HepG2 (cell line): ENCODE results near the gene CBFA2T2. TPM values are rescaled to one million over a fixed set of nuclear protein-coding genes. Genes with fewer than 3 reads are reported as not detected.

Experiments
- AKAP8 ChIP-seq: sonication (generic); formaldehyde crosslinking; IDR thresholded peaks from 2 replicates; pipeline ENCODE4 v1.5.1; 2020; ENCODE audit warnings: mild to moderate bottlenecking, missing genetic modification reagents
- ARID5B ChIP-seq: IDR thresholded peaks from 2 replicates; pipeline ENCODE4 v1.4.0; 2020; ENCODE audit warnings: mild to moderate bottlenecking, missing genetic modification reagents
- ELF3 ChIP-seq: IDR thresholded peaks from 2 replicates; pipeline ENCODE4 v1.6.1; 2016; ENCODE audit warnings: missing genetic modification reagents, missing compliant biosample characterization
- ETV5 ChIP-seq: IDR thresholded peaks from 2 replicates; pipeline ENCODE4 v1.6.1; 2018; ENCODE audit warnings: missing biosample characterization, missing genetic modification reagents, inconsistent platforms, borderline replicate concordance
- HMGA1 ChIP-seq: sonication (generic); formaldehyde crosslinking; conservative IDR thresholded peaks from 2 replicates; pipeline ENCODE4 v1.4.0; 2020; ENCODE audit warnings: missing genetic modification reagents
- JDP2 ChIP-seq: sonication (generic); formaldehyde crosslinking; IDR thresholded peaks from 2 replicates; pipeline ENCODE4 v1.8.1; 2022; ENCODE audit warnings: missing genetic modification reagents, borderline replicate concordance
- NFATC3 ChIP-seq: sonication (generic); formaldehyde crosslinking; IDR thresholded peaks from 2 replicates; pipeline ENCODE4 v1.5.1; 2020; ENCODE audit warnings: mild to moderate bottlenecking, missing genetic modification reagents
- NFE2 ChIP-seq: sonication (generic); formaldehyde crosslinking; IDR thresholded peaks from 2 replicates; pipeline ENCODE4 v1.4.0; 2020; ENCODE audit warnings: missing genetic modification reagents
- POLR2A ChIP-seq, 2 experiments: IDR thresholded peaks; 2 replicates each; pipeline ENCODE4 v1.6.1; 2011; ENCODE audit warnings: low read depth in 2 of 2, low read length in 2 of 2, mild to moderate bottlenecking in 1 of 2, moderate library complexity in 1 of 2; ENCODE audit not compliant: insufficient read depth in 1 of 2
- RBFOX2 ChIP-seq: fragments of 200-400 bp; formaldehyde crosslinking; IDR thresholded peaks from 2 replicates; pipeline ENCODE4 v1.6.1; 2017; ENCODE audit warnings: low read depth, mild to moderate bottlenecking, low read length
- RFXAP ChIP-seq: sonication (generic); formaldehyde crosslinking; IDR thresholded peaks from 2 replicates; pipeline ENCODE4 v1.4.0; 2020; ENCODE audit warnings: missing genetic modification reagents, borderline replicate concordance
- SUZ12 ChIP-seq: fragments of 150-350 bp; IDR thresholded peaks from 2 replicates; pipeline ENCODE4 v1.6.1; 2014; ENCODE audit warnings: low read depth, low read length
- TBX3 ChIP-seq: fragments of 450-650 bp; IDR thresholded peaks from 2 replicates; pipeline ENCODE4 v1.6.1; 2017; ENCODE audit warnings: antibody characterized with exemption, mild to moderate bottlenecking, inconsistent platforms, borderline replicate concordance
- ZBED4 ChIP-seq: sonication (generic); formaldehyde crosslinking; IDR thresholded peaks from 2 replicates; pipeline ENCODE4 v1.4.0; 2020; ENCODE audit warnings: missing genetic modification reagents, borderline replicate concordance
- ZNF10 ChIP-seq: sonication (generic); formaldehyde crosslinking; IDR thresholded peaks from 2 replicates; pipeline ENCODE4 v1.4.0; 2020; ENCODE audit warnings: mild to moderate bottlenecking, low read depth, missing genetic modification reagents, borderline replicate concordance
- ZNF263 ChIP-seq: sonication (generic); formaldehyde crosslinking; IDR thresholded peaks from 2 replicates; pipeline ENCODE4 v1.4.0; 2020; ENCODE audit warnings: missing genetic modification reagents
- ZNF446 ChIP-seq: sonication (generic); formaldehyde crosslinking; IDR thresholded peaks from 2 replicates; pipeline ENCODE4 v1.5.0; 2020; ENCODE audit warnings: mild to moderate bottlenecking, missing genetic modification reagents
- ZNF451 ChIP-seq: sonication (generic); formaldehyde crosslinking; IDR thresholded peaks from 2 replicates; pipeline ENCODE4 v1.5.0; 2020; ENCODE audit warnings: mild to moderate bottlenecking, missing genetic modification reagents
- ZNF468 ChIP-seq: sonication (generic); formaldehyde crosslinking; IDR thresholded peaks from 2 replicates; pipeline ENCODE4 v1.8.0; 2022; ENCODE audit warnings: mild to moderate bottlenecking, moderate library complexity, missing genetic modification reagents
- ZNF572 ChIP-seq: sonication (generic); formaldehyde crosslinking; IDR thresholded peaks from 2 replicates; pipeline ENCODE4 v1.5.1; 2020; ENCODE audit warnings: mild to moderate bottlenecking, missing genetic modification reagents
- ZNF773 ChIP-seq: sonication (generic); formaldehyde crosslinking; IDR thresholded peaks from 2 replicates; pipeline ENCODE4 v1.4.0; 2020; ENCODE audit warnings: missing genetic modification reagents, borderline replicate concordance
- ZNF841 ChIP-seq: sonication (generic); formaldehyde crosslinking; IDR thresholded peaks from 2 replicates; pipeline ENCODE4 v1.8.1; 2023; ENCODE audit warnings: missing genetic modification reagents, borderline replicate concordance
- ZSCAN22 ChIP-seq: sonication (generic); formaldehyde crosslinking; IDR thresholded peaks from 2 replicates; pipeline ENCODE4 v1.4.0; 2020; ENCODE audit warnings: mild to moderate bottlenecking, missing genetic modification reagents
- polyA plus RNA-seq, 8 experiments: library from polyadenylated mRNA; depleted of rRNA in 3 of 8; stranded (reverse) in 7 of 8; unstranded in 1 of 8; fragments of >200 nt; fragmentation: Illumina TruSeq in 4 of 8; extraction: Trizol in 4 of 8; gene quantifications; 2 replicates each; pipeline versions ENCODE4 v1.2.1 to v1.2.3, GENCODE V29; 2011 to 2016; ENCODE audit warnings: low read depth in 4 of 8, missing spikeins in 1 of 8, mixed read lengths in 1 of 8; ENCODE audit not compliant: insufficient read depth in 1 of 8
- total RNA-seq, 5 experiments: library from RNA; depleted of rRNA; stranded (reverse); fragments of >200 nt; fragmentation: Illumina TruSeq; extraction: Trizol; gene quantifications; 2 replicates each; pipeline ENCODE4 v1.2.3, GENCODE V29; 2016; ENCODE audit warnings: low read depth in 1 of 5

CBFA2T2 gene
- total and polyA plus RNA-seq, 2 of the 13 experiments (the other 11 are each of a cell fraction or from before 2014, with no cell fraction given): 6.3 to 21.2 TPM

- TF ChIP-seq ZBED4 (0 out of 2 replicates have a peak, but pooled peaks have one; percentile 62), AKAP8 (peak; percentile 92), ZSCAN22 (CRISPR knock-in tag) (no peak), ZNF10 (CRISPR knock-in tag) (no peak), ZNF572 (CRISPR knock-in tag) (0 out of 2 replicates have a peak, but pooled peaks have one; percentile 8), NFE2 (CRISPR knock-in tag) (no peak), ZNF451 (CRISPR knock-in tag) (no peak; the same call in 1 of the 2 replicates), ZNF446 (CRISPR knock-in tag) (no peak), NFATC3 (CRISPR knock-in tag) (0 out of 2 replicates have a peak, but pooled peaks have one; percentile 19), ZNF263 (CRISPR knock-in tag) (peak; percentile 36; the same call in 1 of the 2 replicates), SUZ12 (no peak), JDP2 (no peak), HMGA1 (CRISPR knock-in tag) (no peak), RBFOX2 (no peak), ETV5 (0 out of 2 replicates have a peak, but pooled peaks have one; percentile 15), ZNF841 (CRISPR knock-in tag) (no peak), ZNF468 (CRISPR knock-in tag) (no peak), POLR2A (IDR thresholded peaks at IDR 0.05; ENCODE audit: insufficient read depth in 1 of 2, low read depth in 2 of 2, low read length in 2 of 2) (peak in 1 of 2 experiments; percentile 66; a peak in 2 of 4 replicates), TBX3 (no peak), ZNF773 (CRISPR knock-in tag) (no peak; the same call in 1 of the 2 replicates), ARID5B (peak; percentile 40; the same call in 1 of the 2 replicates), RFXAP (CRISPR knock-in tag) (peak; percentile 58; the same call in 1 of the 2 replicates), ELF3 (CRISPR knock-in tag) (no peak)
Observed at GRCh38 chr20:33653218-33653899, 163.5 kb downstream of the CBFA2T2 start (continued).
